HEK293 (cell line): Measurements from ENCODE around the gene TEP1.

Experiments used
- CTCF ChIA-PET: fragments of 350-600 bp; formaldehyde crosslinking; extraction: SDS; loops from one replicate; lab custom pipeline; 2021; ENCODE audit warnings: antibody characterized with exemption; lab: Yijun Ruan, JAX
- POLR2A ChIA-PET: fragments of 300-600 bp; formaldehyde crosslinking; extraction: SDS; loops from one replicate; lab custom pipeline; 2020; ENCODE audit warnings: antibody characterized with exemption, inconsistent platforms; lab: Yijun Ruan, JAX
- H3K27ac ChIP-seq: fragments of 200-500 bp; sonication (Bioruptor generic); 2 replicates; pipeline ENCODE4 v1.5.1; 2014; ENCODE audit warnings: low read depth, low read length, control low read depth, inconsistent platforms; ENCODE audit errors: extremely low read depth
- H3K36me3 ChIP-seq, 2 experiments: fragments of 200-500 bp in 1 of 2; sonication (Bioruptor generic) in 1 of 2; 1 replicate in 1 of 2; 2 replicates in 1 of 2; pipeline ENCODE4 v1.5.1; 2014 to 2017; ENCODE audit warnings: inconsistent platforms in 2 of 2, low read length in 2 of 2; ENCODE audit not compliant: control insufficient read depth in 2 of 2, insufficient read depth in 1 of 2
- H3K4me1 ChIP-seq: fragments of 200-500 bp; sonication (Bioruptor generic); 2 replicates; pipeline ENCODE4 v1.5.1; 2014; ENCODE audit warnings: mild to moderate bottlenecking, low read length, inconsistent platforms; ENCODE audit not compliant: control insufficient read depth, insufficient read depth
- H3K4me3 ChIP-seq: 2 replicates; pipeline ENCODE4 v1.5.1; 2011; ENCODE audit warnings: low read depth, mild to moderate bottlenecking, control low read depth, low read length, moderate library complexity
- H3K9me3 ChIP-seq: fragments of 200-500 bp; sonication (Bioruptor generic); 2 replicates; pipeline ENCODE4 v1.5.1; 2014; ENCODE audit warnings: low read depth, low read length, inconsistent platforms; ENCODE audit not compliant: control insufficient read depth, insufficient read depth
- HIC1 ChIP-seq: fragments of 450-650 bp; formaldehyde crosslinking; IDR thresholded peaks from 2 replicates; pipeline ENCODE4 v1.5.1; 2016; ENCODE audit warnings: missing biosample characterization, missing genetic modification characterization
- OSR2 ChIP-seq: fragments of 450-650 bp; formaldehyde crosslinking; IDR thresholded peaks from 2 replicates; pipeline ENCODE4 v1.5.1; 2016; ENCODE audit warnings: missing biosample characterization, missing genetic modification characterization
- SP7 ChIP-seq: fragments of 450-650 bp; formaldehyde crosslinking; IDR thresholded peaks from 2 replicates; pipeline ENCODE4 v1.5.1; 2016; ENCODE audit warnings: missing biosample characterization, missing genetic modification characterization
- ZBTB1 ChIP-seq: fragments of 450-650 bp; formaldehyde crosslinking; IDR thresholded peaks from 2 replicates; pipeline ENCODE4 v1.5.1; 2016; ENCODE audit warnings: missing biosample characterization, missing genetic modification characterization
- ZBTB20 ChIP-seq: fragments of 450-650 bp; formaldehyde crosslinking; IDR thresholded peaks from 2 replicates; pipeline ENCODE4 v1.5.1; 2016; ENCODE audit warnings: missing biosample characterization, missing genetic modification characterization
- ZBTB48 ChIP-seq: fragments of 450-650 bp; formaldehyde crosslinking; IDR thresholded peaks from 2 replicates; pipeline ENCODE4 v1.5.1; 2016; ENCODE audit warnings: missing biosample characterization, missing genetic modification characterization
- ZBTB7A ChIP-seq: fragments of 450-650 bp; formaldehyde crosslinking; IDR thresholded peaks from 2 replicates; pipeline ENCODE4 v1.5.1; 2016; ENCODE audit warnings: low read depth, missing biosample characterization, missing genetic modification characterization
- ZNF112 ChIP-seq: fragments of 450-650 bp; formaldehyde crosslinking; IDR thresholded peaks from 2 replicates; pipeline ENCODE4 v1.5.0; 2017; ENCODE audit warnings: missing biosample characterization, missing genetic modification characterization
- ZNF114 ChIP-seq: fragments of 450-650 bp; formaldehyde crosslinking; IDR thresholded peaks from 2 replicates; pipeline ENCODE4 v1.5.0; 2017; ENCODE audit warnings: missing biosample characterization, missing genetic modification characterization
- ZNF132 ChIP-seq: fragments of 450-650 bp; formaldehyde crosslinking; IDR thresholded peaks from 2 replicates; pipeline ENCODE4 v1.5.1; 2017; ENCODE audit warnings: missing biosample characterization, missing genetic modification characterization, borderline replicate concordance
- ZNF155 ChIP-seq: fragments of 450-650 bp; formaldehyde crosslinking; IDR thresholded peaks from 2 replicates; pipeline ENCODE4 v1.5.1; 2016; ENCODE audit warnings: missing biosample characterization, missing genetic modification characterization
- ZNF19 ChIP-seq: fragments of 450-650 bp; formaldehyde crosslinking; IDR thresholded peaks from 2 replicates; pipeline ENCODE4; 2016; ENCODE audit warnings: missing biosample characterization, missing genetic modification characterization, low read depth
- ZNF202 ChIP-seq: fragments of 450-650 bp; formaldehyde crosslinking; IDR thresholded peaks from 2 replicates; pipeline ENCODE4 v1.5.1; 2016; ENCODE audit warnings: missing biosample characterization, missing genetic modification characterization, borderline replicate concordance
- ZNF266 ChIP-seq: fragments of 450-650 bp; formaldehyde crosslinking; IDR thresholded peaks from 2 replicates; pipeline ENCODE4 v1.5.1; 2016; ENCODE audit warnings: missing biosample characterization, missing genetic modification characterization, low read depth
- ZNF324 ChIP-seq: fragments of 450-650 bp; formaldehyde crosslinking; IDR thresholded peaks from 2 replicates; pipeline ENCODE4 v1.5.1; 2016; ENCODE audit warnings: missing biosample characterization, missing genetic modification characterization
- ZNF362 ChIP-seq: fragments of 450-650 bp; formaldehyde crosslinking; IDR thresholded peaks from 2 replicates; pipeline ENCODE4 v1.5.1; 2016; ENCODE audit warnings: missing biosample characterization, missing genetic modification characterization
- ZNF473 ChIP-seq: fragments of 450-650 bp; formaldehyde crosslinking; IDR thresholded peaks from 2 replicates; pipeline ENCODE4 v1.5.1; 2017; ENCODE audit warnings: missing biosample characterization, missing genetic modification characterization
- ZNF560 ChIP-seq: fragments of 450-650 bp; formaldehyde crosslinking; IDR thresholded peaks from 2 replicates; pipeline ENCODE4 v1.5.1; 2017; ENCODE audit warnings: missing biosample characterization, missing genetic modification characterization, borderline replicate concordance
- ZNF596 ChIP-seq: fragments of 450-650 bp; IDR thresholded peaks from 2 replicates; pipeline ENCODE4 v1.5.0; 2018; ENCODE audit warnings: missing biosample characterization, mild to moderate bottlenecking, missing genetic modification characterization, moderate library complexity
- ZNF670 ChIP-seq: fragments of 450-650 bp; formaldehyde crosslinking; IDR thresholded peaks from 2 replicates; pipeline ENCODE4 v1.5.1; 2016; ENCODE audit warnings: missing biosample characterization, missing genetic modification characterization, low read depth
- ZNF677 ChIP-seq: fragments of 450-650 bp; IDR thresholded peaks from 2 replicates; pipeline ENCODE4 v1.5.0; 2018; ENCODE audit warnings: missing biosample characterization, mild to moderate bottlenecking, missing genetic modification characterization, moderate library complexity
- ZNF692 ChIP-seq: fragments of 450-650 bp; formaldehyde crosslinking; IDR thresholded peaks from 2 replicates; pipeline ENCODE4 v1.5.1; 2016; ENCODE audit warnings: missing biosample characterization, missing genetic modification characterization
- ZNF701 ChIP-seq: fragments of 450-650 bp; formaldehyde crosslinking; IDR thresholded peaks from 2 replicates; pipeline ENCODE4 v1.5.1; 2016; ENCODE audit warnings: missing biosample characterization, missing genetic modification characterization
- ZNF707 ChIP-seq: fragments of 450-650 bp; formaldehyde crosslinking; IDR thresholded peaks from 2 replicates; pipeline ENCODE4 v1.5.1; 2016; ENCODE audit warnings: missing biosample characterization, missing genetic modification characterization
- ZNF777 ChIP-seq: fragments of 450-650 bp; formaldehyde crosslinking; IDR thresholded peaks from 2 replicates; pipeline ENCODE4 v1.5.1; 2017; ENCODE audit warnings: missing biosample characterization, missing genetic modification characterization, borderline replicate concordance
- TF ChIP-seq, protein P1 (sequence below): fragments of 450-650 bp; formaldehyde crosslinking; IDR thresholded peaks from 2 replicates; pipeline ENCODE4 v1.5.1; 2016; ENCODE audit warnings: missing biosample characterization, missing genetic modification characterization
- TF ChIP-seq, protein P2 (sequence below): fragments of 450-650 bp; formaldehyde crosslinking; IDR thresholded peaks from 2 replicates; pipeline ENCODE4 v1.5.1; 2016; ENCODE audit warnings: missing biosample characterization, missing genetic modification characterization

Gene TEP1

GRCh38 chr14:20418501-20418909 is 5.2 kb upstream of the TEP1 start:
- POLR2A ChIA-PET = no interaction called here
- Histone ChIP-seq H3K4me3 (no peak overlapping the region), H3K27ac (no peak overlapping the region), H3K36me3 (no peaks in the 10 kb centered on the region), H3K4me1 (peaks cover 11% of the 10 kb centered on the region), H3K9me3 (no peaks in the 10 kb centered on the region)
- no peak for TF ChIP-seq ZNF324 (tag by site-specific recombination)
- no peak for TF ChIP-seq ZNF132
- no peak for TF ChIP-seq ZNF707 (tag by site-specific recombination)
- no peak for TF ChIP-seq ZNF266
- no peak for TF ChIP-seq ZNF155 (tag by site-specific recombination)
- no peak for TF ChIP-seq ZNF473 (tag by site-specific recombination)
- no peak for TF ChIP-seq ZBTB20 (tag by site-specific recombination)
- TF ChIP-seq ZNF692 (tag by site-specific recombination) = no peak
- no peak for TF ChIP-seq ZNF114 (tag by site-specific recombination)
- TF ChIP-seq ZNF19 (tag by site-specific recombination) = no peak
- TF ChIP-seq ZNF701 (tag by site-specific recombination) = no peak
- TF ChIP-seq, protein P1, sequence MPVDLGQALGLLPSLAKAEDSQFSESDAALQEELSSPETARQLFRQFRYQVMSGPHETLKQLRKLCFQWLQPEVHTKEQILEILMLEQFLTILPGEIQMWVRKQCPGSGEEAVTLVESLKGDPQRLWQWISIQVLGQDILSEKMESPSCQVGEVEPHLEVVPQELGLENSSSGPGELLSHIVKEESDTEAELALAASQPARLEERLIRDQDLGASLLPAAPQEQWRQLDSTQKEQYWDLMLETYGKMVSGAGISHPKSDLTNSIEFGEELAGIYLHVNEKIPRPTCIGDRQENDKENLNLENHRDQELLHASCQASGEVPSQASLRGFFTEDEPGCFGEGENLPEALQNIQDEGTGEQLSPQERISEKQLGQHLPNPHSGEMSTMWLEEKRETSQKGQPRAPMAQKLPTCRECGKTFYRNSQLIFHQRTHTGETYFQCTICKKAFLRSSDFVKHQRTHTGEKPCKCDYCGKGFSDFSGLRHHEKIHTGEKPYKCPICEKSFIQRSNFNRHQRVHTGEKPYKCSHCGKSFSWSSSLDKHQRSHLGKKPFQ (tag by site-specific recombination) = no peak
- CTCF ChIA-PET = no interaction called here

GRCh38 chr14:20417250-20418186 is 4.2 kb upstream of the TEP1 start:
- Histone ChIP-seq H3K4me3 (no peak overlapping the region), H3K4me1 (peaks cover 11% of the 10 kb centered on the region), H3K9me3 (no peaks in the 10 kb centered on the region), H3K36me3 (no peaks in the 10 kb centered on the region), H3K27ac (no peak overlapping the region)
- ChIA-PET CTCF (interaction anchor here (0.6 kb wide), 1 partner anchor 79 kb away, joined by 3 read pairs; no protein-coding TSS in a partner anchor), POLR2A (interaction anchor here (0.6 to 1.1 kb wide), 3 partner anchors 39 to 112 kb away, joined by 3 to 10 read pairs (median 3); partner anchors contain the start of gene PIP4P1)
- no peak for TF ChIP-seq ZNF596 (tag by site-specific recombination)
- TF ChIP-seq ZBTB1 (tag by site-specific recombination) = no peak
- TF ChIP-seq ZNF777 (tag by site-specific recombination) = no peak
- TF ChIP-seq ZBTB48 = no peak
- TF ChIP-seq ZNF701 (tag by site-specific recombination) = no peak
- TF ChIP-seq HIC1 (tag by site-specific recombination) = no peak
- TF ChIP-seq ZNF670 (tag by site-specific recombination) = no peak
- peak; percentile 65; the same call in 1 of the 2 replicates for TF ChIP-seq ZNF362 (tag by site-specific recombination)
- no peak for TF ChIP-seq ZNF202 (tag by site-specific recombination)
- TF ChIP-seq, protein P2, sequence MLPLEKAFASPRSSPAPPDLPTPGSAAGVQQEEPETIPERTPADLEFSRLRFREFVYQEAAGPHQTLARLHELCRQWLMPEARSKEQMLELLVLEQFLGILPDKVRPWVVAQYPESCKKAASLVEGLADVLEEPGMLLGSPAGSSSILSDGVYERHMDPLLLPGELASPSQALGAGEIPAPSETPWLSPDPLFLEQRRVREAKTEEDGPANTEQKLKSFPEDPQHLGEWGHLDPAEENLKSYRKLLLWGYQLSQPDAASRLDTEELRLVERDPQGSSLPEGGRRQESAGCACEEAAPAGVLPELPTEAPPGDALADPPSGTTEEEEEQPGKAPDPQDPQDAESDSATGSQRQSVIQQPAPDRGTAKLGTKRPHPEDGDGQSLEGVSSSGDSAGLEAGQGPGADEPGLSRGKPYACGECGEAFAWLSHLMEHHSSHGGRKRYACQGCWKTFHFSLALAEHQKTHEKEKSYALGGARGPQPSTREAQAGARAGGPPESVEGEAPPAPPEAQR = no peak
- TF ChIP-seq SP7 (tag by site-specific recombination) = peak; percentile 68
- TF ChIP-seq ZBTB7A (tag by site-specific recombination) = no peak
- peak; percentile 72 for TF ChIP-seq OSR2 (tag by site-specific recombination)
- TF ChIP-seq ZNF112 = no peak
- TF ChIP-seq ZNF677 (tag by site-specific recombination) = no peak
- TF ChIP-seq ZNF560 (tag by site-specific recombination) = no peak
